NCI-H1417 (cell line): Measurements from ENCODE around the gene FN3KRP.
"Not testable (repeated sequence)": the region's sequence is repeated elsewhere in the genome, so short reads cannot be mapped to it uniquely, and the experiment has no call there.

ENCODE experiments used
- DNase-seq, 3 experiments: peaks; one replicate each; lab custom pipeline; 2025; lab: John Stamatoyannopoulos, UW

FN3KRP gene

DNA sequence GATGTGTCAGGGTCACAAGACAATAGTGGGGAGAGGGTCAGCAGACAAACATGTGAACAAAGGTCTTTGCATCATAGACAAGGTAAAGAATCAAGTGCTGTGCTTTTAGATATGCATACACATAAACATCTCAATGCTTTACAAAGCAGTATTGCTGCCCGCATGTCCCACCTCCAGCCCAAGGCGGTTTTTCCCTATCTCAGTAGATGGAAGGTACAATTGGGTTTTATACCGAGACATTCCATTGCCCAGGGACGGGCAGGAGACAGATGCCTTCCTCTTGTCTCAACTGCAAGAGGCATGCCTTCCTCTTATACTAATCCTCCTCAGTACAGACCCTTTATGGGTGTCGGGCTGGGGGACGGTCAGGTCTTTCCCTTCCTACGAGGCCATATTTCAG is 28.2 kb downstream of the FN3KRP start:
- not testable (repeated sequence) for DNase-seq

DNA sequence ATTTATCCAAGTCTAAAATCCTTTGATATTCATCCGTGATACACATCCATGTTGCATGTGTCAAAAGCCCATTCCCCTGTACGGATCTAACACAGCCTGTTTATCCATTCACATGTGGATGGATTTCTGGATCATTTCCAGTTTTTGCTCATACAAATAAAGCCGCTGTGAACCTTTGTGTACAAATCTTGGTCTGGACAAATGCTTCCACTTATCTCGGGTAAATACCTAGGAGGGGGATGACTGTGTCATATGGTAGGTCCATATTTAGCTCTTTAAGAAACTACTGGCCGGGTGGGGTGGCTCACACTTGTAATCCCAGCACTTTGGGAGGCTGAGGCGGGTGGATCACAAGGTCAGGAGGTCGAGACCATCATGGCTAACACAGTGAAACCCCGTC is 29.0 kb downstream of the FN3KRP start:
- no peak for DNase-seq

DNA sequence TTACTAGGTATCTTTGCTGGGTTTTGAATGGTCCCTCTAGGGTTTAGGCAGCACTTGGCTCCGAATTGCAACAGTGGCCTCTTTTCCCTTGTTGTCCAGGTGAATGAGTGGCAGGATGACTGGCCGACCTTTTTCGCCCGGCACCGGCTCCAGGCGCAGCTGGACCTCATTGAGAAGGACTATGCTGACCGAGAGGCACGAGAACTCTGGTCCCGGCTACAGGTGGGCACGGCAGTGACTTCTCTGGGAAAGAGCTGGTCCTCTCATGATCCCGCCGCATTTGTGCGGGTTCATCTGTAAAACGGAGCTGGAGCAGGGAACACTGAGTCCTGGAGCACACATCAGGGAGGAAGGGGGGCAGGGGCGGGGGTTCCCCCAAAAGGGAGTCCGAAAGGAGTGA is 32.2 kb downstream of the FN3KRP start:
- DNase-seq, result no peak

DNA sequence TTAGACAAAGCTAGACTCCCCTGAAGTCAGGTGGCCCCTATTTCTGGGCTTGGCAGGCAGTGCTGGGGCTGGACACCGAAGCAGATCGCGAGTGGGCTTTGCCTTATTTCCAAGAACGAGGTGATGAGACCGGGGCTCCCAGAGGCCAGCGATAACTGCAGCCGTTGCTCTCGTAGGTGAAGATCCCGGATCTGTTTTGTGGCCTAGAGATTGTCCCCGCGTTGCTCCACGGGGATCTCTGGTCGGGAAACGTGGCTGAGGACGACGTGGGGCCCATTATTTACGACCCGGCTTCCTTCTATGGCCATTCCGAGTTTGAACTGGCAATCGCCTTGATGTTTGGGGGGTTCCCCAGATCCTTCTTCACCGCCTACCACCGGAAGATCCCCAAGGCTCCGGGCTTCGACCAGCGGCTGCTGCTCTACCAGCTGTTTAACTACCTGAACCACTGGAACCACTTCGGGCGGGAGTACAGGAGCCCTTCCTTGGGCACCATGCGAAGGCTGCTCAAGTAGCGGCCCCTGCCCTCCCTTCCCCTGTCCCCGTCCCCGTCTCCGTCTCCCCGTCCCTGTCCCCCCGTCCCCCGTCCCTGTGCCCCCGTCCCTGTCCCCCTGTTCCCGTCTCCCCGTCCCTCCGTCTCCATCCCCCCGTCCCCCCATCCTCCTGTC is 33.9 kb downstream of the FN3KRP start:
- DNase-seq, result no peak

DNA sequence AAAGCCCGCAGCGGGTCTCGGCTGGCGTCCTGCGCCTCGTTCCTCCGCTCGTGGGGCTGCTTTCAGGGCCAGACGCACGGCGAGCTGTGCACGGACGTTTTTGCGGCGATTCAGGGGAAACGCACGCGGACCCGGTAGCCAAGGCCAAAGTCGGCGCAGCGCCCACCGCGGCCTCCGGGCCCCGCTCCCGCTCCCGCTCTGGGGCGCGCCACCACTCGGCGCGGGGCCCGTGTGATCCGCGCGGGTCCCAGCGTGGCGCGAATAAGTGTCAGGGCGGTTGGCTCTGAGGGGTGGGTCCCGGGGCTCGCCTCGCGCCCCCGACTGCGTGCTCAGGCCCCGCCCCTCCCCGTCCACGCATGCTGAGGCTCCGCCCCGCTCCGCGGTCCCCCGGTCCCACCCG is 34.7 kb downstream of the FN3KRP start:
- no peak for DNase-seq

DNA sequence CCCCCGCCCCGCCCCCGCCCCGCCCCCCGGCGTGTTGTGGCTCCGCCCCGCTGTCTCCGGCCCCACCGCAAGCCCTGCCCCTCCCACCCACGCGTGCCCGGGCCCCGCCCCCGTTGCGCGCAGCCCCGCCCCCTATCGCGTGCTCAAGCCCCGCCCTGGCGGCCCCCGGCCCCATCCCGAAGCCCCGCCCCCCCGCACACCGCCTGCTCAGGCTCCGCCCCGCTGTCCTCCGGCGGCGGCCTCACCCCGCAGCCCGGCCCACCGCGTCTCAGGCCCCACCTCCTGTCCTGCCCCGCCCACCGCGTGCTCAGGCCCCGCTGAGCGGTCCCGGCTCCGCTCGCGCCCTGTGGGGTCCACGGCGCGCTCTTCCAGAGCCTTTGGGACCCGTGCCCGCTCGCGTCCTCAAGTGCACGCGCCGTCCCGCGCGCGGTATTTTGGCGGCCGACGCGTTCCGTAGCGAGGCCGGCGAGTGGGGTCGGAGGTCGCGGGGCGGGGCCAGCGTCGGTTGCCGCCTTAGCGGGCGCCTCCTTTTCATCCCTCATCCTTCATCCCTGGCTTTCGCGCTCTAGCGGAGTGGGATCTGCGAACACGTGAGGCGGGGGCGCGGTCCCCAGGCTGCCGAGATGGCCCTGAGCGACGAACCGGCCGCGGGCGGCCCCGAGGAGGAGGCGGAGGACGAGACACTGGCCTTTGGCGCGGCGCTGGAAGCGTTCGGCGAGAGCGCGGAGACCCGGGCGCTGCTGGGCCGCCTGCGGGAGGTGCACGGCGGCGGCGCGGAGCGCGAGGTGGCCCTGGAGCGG is 35.3 kb downstream of the FN3KRP start, which contains the start of gene TBCD:
TSS of gene TBCD (plus strand) at position 495 of the 800 bp plus-strand sequence. CDS start at position 624, 129 bp downstream.
- peak; percentile 90 to 95 (median 94) for DNase-seq

DNA sequence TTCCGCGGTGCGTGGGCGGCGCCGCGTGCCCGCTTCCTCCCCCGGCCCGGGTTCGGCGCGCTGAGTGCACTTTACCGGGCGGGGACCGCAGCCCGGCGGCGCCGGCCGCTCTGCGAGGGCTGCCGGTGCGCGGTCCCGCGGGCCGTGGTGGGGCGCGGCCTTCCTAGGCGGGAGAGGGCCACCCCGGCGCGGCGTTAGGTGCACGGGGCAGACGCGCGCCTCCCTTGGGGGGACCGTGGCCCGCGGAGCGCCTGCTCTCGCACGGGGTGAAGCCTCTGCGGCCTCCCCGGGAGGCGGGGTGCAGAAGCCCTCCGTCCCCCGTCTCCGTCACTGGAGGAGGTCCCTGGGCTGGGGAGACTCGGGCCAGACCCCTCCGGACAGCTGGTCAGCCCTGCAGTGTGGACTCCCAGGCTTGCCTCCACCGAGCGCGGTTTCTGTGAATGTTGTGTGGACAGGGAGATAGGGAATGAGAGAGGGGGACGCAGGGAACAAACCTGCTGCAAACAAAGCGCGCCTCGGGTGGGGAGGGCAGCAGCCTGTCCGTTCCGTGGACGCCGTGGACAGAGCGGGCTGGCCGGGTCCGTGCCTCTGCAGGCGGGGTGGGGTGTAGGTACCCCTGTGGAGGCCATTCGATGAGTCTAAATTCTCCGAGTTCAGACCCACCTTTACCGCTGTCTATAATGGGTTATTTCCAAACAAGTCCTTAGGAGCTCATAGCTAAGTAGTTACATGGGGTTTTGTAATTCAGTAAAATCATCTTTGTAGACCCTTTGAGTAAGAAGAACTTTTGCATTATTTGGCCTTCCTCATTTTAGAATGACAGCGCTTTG is 36.1 kb downstream of the FN3KRP start:
- peak in 2 of 3 experiments; percentile 57 to 70 for DNase-seq

DNA sequence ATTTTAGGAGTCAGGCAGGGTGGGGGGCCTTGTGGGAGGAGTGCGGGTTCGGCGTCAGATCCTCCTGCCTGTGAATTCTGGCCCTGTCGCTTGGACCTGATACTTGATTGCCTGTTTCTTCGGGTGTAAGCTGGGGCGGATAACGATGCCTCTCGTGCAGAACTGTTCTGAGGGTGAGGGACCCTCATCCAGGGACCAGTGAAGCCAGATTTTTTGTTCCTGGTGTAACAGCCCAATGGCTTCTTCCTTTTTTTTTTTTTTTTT is 36.6 kb downstream of the FN3KRP start:
- peak in 1 of 3 experiments; percentile 31 for DNase-seq

DNA sequence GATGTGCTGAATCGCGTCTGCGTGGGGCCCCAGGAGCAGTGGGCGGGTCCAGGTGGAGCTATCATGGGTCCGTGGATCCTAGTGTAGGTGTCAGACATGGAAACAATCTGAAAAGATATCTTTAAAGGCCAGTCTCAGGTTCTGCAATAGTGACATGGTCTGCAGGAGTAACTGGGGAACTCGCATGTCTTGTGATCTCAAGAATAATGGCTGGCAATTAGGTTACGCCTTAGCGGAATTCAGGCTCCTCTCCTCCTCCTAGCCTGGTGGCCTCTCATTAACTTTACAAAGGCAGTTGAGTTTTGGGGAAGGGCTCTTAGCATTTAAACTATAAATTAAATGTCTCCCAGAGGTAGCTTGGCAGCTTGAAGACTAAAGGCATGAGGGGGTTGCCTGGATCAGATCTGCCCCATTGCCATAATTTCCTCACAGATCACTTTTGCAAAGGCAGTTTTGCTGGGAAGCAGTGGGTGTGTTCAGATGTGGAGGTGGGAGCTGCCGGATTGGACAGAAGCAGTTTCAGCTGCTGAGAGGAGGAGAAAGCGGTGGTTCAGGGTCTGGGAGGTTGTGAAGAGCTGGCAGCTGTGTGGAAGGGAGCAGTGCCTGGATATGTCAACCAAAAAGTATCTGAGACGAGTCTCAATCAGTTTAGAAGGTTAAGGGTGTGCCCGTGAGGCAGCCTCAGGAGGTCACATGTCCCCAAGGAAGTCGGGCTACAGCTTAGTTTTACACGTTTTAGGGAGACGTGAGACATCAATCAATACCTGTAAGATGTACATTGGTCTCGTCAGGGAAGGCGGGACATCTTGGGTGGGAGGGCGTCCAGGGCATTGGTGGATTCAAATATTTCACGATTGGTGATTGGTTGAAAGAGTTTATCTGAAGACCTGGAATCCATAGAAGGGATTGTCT is 38.0 kb downstream of the FN3KRP start:
- no peak for DNase-seq

DNA sequence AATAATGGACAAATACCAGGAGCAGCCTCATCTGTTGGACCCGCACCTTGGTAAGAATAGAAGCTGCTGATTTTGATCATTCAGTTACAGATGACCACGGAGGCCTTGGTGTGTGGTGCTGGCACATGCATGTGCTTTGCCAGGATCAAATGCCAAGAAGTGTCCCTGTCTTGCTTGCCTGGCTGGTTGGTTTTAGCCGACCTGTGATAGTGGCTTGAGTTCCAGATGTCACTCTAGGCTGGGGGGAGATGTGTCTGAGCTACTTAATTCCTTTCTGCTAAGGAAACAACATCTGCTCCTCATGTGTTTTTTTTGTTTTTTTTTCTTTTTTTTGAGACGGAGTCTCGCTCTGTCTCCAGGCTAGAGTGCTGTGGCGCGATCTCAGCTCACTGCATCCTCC is 39.7 kb downstream of the FN3KRP start:
- no peak for DNase-seq

DNA sequence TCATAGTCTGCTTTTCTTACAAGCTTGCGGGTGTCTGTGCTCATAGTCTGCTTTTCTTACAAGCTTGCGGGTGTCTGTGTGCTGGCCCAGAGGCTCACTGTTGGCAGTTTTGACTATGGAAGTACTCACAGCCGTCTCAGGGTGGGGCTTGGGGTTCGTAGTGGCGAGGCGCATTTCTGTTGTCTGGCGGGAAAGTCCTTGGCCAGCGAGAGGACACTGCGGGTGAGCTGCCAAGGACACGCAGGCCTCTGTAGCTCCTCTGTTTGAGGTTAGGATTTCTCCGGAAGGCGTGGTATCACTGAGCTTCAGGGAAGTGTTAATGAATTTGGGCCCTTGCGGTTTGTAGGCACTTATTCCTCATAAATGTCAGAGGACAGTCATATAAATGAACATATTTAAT is 48.9 kb downstream of the FN3KRP start:
- DNase-seq, result no peak

DNA sequence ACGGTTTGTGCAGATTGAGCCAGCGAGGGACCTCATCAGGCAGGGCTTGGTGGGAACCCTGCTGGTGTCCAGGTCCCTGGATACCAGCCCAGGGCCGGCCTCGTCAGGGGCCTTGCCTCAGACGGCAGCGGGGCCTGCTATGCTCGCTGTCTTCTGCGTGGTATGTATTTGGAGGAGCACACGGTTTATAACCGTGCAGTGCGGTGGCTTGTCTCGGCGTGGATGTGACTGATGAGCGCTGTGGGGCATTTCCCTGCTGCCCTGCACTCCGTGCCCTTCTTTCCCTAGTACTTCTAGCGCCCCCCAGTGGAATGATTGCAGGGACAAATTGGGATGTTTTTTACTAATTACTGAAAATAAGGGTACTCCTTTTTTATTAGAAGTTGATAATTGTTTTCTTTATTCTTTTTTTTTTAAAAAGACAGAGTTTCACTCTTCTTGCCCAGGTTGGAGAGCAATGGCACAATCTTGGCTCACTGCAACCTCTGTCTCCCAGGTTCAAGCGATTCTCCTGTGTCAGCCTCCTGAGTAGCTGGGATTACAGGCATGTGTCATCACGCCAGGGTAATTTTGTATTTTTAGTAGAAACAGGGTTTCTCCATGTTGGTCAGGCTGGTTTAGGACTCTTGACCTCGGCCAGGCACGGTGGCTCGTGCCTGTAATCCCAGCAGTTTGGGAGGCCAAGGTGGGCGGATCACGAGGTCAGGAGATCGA is 50.7 kb downstream of the FN3KRP start:
- no peak for DNase-seq

DNA sequence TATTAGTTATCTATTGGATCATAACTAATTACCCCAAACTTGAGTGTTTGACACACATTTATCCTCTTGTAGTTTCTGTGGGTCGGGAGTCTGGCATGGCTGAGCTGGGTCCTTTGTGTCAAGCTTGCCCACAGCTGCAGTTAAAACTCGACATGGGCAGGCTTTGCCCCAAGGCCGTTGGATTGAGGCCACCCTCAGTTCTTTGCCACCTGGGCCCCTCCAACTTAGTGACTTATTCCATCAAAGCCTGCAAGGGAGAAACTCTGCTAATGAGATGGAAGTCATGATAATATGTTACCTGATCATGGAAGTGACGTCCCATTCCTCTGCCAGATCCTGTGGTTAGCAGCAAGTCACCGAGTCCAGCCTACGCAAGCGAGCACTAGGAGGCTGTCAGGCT is 52.5 kb downstream of the FN3KRP start:
- DNase-seq, result no peak

DNA sequence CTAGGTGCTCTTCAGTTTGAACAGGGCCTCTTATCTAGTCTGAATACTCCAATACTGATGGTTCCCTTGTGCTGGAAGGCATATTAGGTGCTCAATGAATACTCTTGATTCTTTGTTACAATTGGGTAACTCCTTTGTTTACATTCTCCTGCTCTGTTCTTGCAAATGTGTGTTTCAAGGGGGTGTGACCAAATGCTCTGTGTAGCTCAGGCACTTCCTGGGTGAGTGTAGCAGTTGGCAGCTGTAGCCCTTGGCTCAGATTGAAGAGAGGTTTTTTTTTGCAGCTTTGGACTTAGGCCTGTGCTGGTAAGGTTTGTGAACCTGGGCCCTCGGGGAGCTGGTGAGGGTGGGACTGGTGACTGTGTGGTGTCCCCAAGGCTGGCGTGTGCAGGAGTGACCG is 55.5 kb downstream of the FN3KRP start:
- no peak for DNase-seq

DNA sequence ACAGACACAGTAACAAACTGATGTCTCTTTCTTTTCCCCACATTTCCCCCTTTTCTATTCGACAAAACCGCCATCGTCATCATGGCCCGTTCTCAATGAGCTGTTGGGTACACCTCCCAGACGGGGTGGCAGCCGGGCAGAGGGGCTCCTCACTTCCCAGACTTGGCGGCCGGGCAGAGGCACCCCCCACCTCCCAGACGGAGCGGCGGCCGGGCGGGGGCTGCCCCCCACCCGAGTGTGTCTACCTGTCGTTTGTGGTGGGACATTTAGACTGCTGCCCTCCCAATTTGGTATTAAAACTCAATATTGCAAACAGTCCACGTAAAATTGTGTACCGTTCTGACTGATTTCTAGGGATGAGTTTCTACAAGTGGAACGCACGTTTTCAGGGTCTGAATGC is 58.0 kb downstream of the FN3KRP start:
- DNase-seq, result not testable (repeated sequence)

DNA sequence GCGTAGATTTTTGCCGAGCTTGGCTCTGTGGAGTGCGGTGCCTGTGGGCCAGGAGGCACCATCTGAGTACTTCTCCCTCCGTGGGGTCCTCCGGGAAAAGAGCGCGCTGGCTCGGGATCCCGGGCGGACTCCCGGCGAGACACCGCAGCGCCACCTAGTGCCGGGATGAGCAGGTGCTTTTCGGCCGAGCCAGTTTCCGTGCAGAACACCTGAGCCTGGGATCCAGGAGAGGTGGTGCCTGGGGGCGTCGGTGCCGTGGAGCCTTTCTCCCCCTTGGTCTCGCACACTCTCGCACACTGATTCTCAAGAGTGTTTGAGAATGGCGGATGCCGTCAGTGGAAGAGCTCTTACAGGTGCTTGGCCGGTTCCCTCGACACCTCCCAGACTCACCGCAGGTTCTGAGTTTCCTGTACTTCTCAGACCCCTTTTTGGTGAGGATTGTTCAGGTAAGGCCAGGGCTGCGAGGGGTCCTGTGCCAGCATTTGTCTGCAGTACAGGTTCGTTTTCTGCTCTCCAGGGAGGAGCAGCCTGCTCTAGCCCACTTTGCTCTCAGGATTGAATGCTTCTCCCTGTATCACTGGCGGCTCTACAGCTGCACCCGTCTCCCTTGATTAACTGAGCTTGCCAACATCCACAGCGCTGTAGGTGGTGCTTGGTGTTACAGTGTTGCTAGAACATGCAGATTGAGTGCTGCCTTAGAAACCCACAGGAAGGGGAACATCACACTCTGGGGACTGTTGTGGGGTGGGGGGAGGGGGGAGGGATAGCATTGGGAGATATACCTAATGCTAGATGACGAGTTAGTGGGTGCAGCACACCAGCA is 58.7 kb downstream of the FN3KRP start:
- peak; percentile 27 to 80 (median 44) for DNase-seq

DNA sequence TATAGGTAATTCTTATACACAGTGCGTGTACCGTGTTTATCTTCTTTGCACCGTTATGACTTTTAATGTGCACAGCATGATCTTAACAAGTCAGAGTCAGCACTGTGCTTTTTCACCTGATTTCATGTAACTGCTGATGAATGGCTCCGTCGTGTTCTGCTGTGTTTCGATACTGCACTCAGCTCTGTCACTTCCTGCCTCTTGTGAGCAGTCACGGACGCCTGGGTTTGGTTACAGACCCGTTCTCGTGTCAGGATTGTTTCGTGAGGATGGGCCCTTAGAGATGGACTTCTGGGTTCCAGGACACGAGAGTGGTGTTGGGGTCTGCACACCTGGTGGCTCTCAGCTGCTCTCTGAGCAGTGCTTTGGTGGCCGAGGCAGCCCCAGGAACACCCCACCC is 59.9 kb downstream of the FN3KRP start:
- DNase-seq, result no peak
